ENCODE data around the gene CNBD2. TPM values are rescaled to one million over a fixed set of nuclear protein-coding genes. Genes with fewer than 3 reads are reported as not detected.
"Not testable (repeated sequence)": the region's sequence is repeated elsewhere in the genome, so short reads cannot be mapped to it uniquely, and the experiment has no call there.

The CNBD2 gene
- total RNA-seq, 1 experiment from 2014 or later, result 3.4 TPM

- no TSS peak for BruUV-seq (replicated peaks)
- ChIA-PET POLR2A (interaction anchor here (0.6 to 3.2 kb wide), 6 partner anchors 9 to 166 kb away, joined by 4 to 29 read pairs (median 6); partner anchors contain the start of gene AAR2), CTCF (interaction anchor here (0.6 to 1.3 kb wide), 6 partner anchors 10 to 171 kb away, joined by 3 to 5 read pairs (median 3); no protein-coding TSS in a partner anchor)
- no peak for TF ChIP-seq CTCF (IDR thresholded peaks at IDR 0.05; ENCODE audit: unreplicated experiment)
- H3K4me3 Mint-ChIP-seq (ENCODE audit: unreplicated experiment), result no peak overlapping the region
- intact Hi-C loops (cut with micrococcal nuclease), result no loop called here
- H3K36me3 Mint-ChIP-seq (ENCODE audit: insufficient read depth, unreplicated experiment), result no peaks in the 10 kb centered on the region
- H3K27me3 Mint-ChIP-seq (ENCODE audit: insufficient read depth, unreplicated experiment), result no peaks in the 10 kb centered on the region
- DNase-seq (ENCODE audit: unreplicated experiment), result no peak
- no peaks in the 10 kb centered on the region for H3K4me1 Mint-ChIP-seq (ENCODE audit: insufficient read depth, unreplicated experiment)
- H3K9me3 Mint-ChIP-seq (ENCODE audit: unreplicated experiment), result peaks cover 7% of the 10 kb centered on the region
- H3K27ac Mint-ChIP-seq (ENCODE audit: low read depth, unreplicated experiment), result no peak overlapping the region
Observed at GRCh38 chr20:36070451-36070850, 102.1 kb downstream of the CNBD2 start.

- ChIA-PET POLR2A (interaction anchor here (0.9 to 3.2 kb wide), 3 partner anchors 12 to 22 kb away, joined by 3 to 29 read pairs (median 5); no protein-coding TSS in a partner anchor), CTCF (interaction anchor here (0.5 to 1.4 kb wide), 4 partner anchors 14 to 633 kb away, joined by 3 to 8 read pairs (median 4); partner anchors contain the start of gene SCAND1)
- H3K9me3 Mint-ChIP-seq (ENCODE audit: unreplicated experiment), result peaks cover 7% of the 10 kb centered on the region
- TF ChIP-seq CTCF (IDR thresholded peaks at IDR 0.05; ENCODE audit: unreplicated experiment), result no peak
- no peaks in the 10 kb centered on the region for H3K36me3 Mint-ChIP-seq (ENCODE audit: insufficient read depth, unreplicated experiment)
- no peaks in the 10 kb centered on the region for H3K4me1 Mint-ChIP-seq (ENCODE audit: insufficient read depth, unreplicated experiment)
- no peak overlapping the region for H3K27ac Mint-ChIP-seq (ENCODE audit: low read depth, unreplicated experiment)
- no peak for DNase-seq (ENCODE audit: unreplicated experiment)
- no peak overlapping the region for H3K4me3 Mint-ChIP-seq (ENCODE audit: unreplicated experiment)
- H3K27me3 Mint-ChIP-seq (ENCODE audit: insufficient read depth, unreplicated experiment), result no peaks in the 10 kb centered on the region
- no TSS peak for BruUV-seq (replicated peaks)
- intact Hi-C loops (cut with micrococcal nuclease), result no loop called here
Observed at GRCh38 chr20:36071848-36072247, 103.5 kb downstream of the CNBD2 start.

- H3K27me3 Mint-ChIP-seq (ENCODE audit: insufficient read depth, unreplicated experiment), result no peaks in the 10 kb centered on the region
- H3K27ac Mint-ChIP-seq (ENCODE audit: low read depth, unreplicated experiment), result no peak overlapping the region
- BruUV-seq (replicated peaks), result no TSS peak
- ChIA-PET CTCF (interaction anchor here (0.6 to 1.3 kb wide), 4 partner anchors 53 to 121 kb away, joined by 3 to 6 read pairs (median 4); partner anchors contain the start of gene SCAND1), POLR2A (interaction anchor here (0.6 to 2.3 kb wide), 8 partner anchors 10 to 121 kb away, joined by 3 to 26 read pairs (median 5); partner anchors contain the start of gene SCAND1)
- H3K4me3 Mint-ChIP-seq (ENCODE audit: unreplicated experiment), result no peak overlapping the region
- H3K36me3 Mint-ChIP-seq (ENCODE audit: insufficient read depth, unreplicated experiment), result peaks cover 6% of the 10 kb centered on the region
- no peak for DNase-seq (ENCODE audit: unreplicated experiment)
- H3K9me3 Mint-ChIP-seq (ENCODE audit: unreplicated experiment), result peaks cover 7% of the 10 kb centered on the region
- intact Hi-C loops (cut with micrococcal nuclease), result no loop called here
- peaks cover 4% of the 10 kb centered on the region for H3K4me1 Mint-ChIP-seq (ENCODE audit: insufficient read depth, unreplicated experiment)
- no peak for TF ChIP-seq CTCF (IDR thresholded peaks at IDR 0.05; ENCODE audit: unreplicated experiment)
Observed at GRCh38 chr20:36074983-36075382, 106.6 kb downstream of the CNBD2 start.

GRCh38 chr20:36077762-36078161 is 109.4 kb downstream of the CNBD2 start:
- H3K4me3 Mint-ChIP-seq (ENCODE audit: unreplicated experiment); H3K9me3 Mint-ChIP-seq (ENCODE audit: unreplicated experiment); intact Hi-C loops (cut with micrococcal nuclease); H3K36me3 Mint-ChIP-seq (ENCODE audit: insufficient read depth, unreplicated experiment); H3K27ac Mint-ChIP-seq (ENCODE audit: low read depth, unreplicated experiment); H3K4me1 Mint-ChIP-seq (ENCODE audit: insufficient read depth, unreplicated experiment); BruUV-seq (replicated peaks); DNase-seq (ENCODE audit: unreplicated experiment); H3K27me3 Mint-ChIP-seq (ENCODE audit: insufficient read depth, unreplicated experiment): not testable (repeated sequence)
- ChIA-PET CTCF (interaction anchor here (0.7 to 1.3 kb wide), 4 partner anchors 61 to 84 kb away, joined by 3 to 6 read pairs (median 4); no protein-coding TSS in a partner anchor), POLR2A (interaction anchor here (0.6 to 1.7 kb wide), 3 partner anchors 11 to 74 kb away, joined by 3 to 4 read pairs (median 3); no protein-coding TSS in a partner anchor)

All from MCF 10A (cell line).